HEK293 (cell line): Measurements from ENCODE around the gene GRK3.

Experiments used
- KLF16 ChIP-seq: fragments of 450-650 bp; formaldehyde crosslinking; IDR thresholded peaks from 2 replicates; pipeline ENCODE4 v1.5.1; 2017; ENCODE audit warnings: missing biosample characterization, missing genetic modification characterization
- SALL2 ChIP-seq: fragments of 450-650 bp; formaldehyde crosslinking; IDR thresholded peaks from 2 replicates; pipeline ENCODE4 v1.5.0; 2017; ENCODE audit warnings: missing biosample characterization, mild to moderate bottlenecking, missing genetic modification characterization, borderline replicate concordance
- SP7 ChIP-seq: fragments of 450-650 bp; formaldehyde crosslinking; IDR thresholded peaks from 2 replicates; pipeline ENCODE4 v1.5.1; 2016; ENCODE audit warnings: missing biosample characterization, missing genetic modification characterization
- TCF7L2 ChIP-seq: IDR thresholded peaks from 2 replicates; pipeline ENCODE4 v1.6.1; 2011; ENCODE audit warnings: low read depth, mild to moderate bottlenecking, inconsistent platforms, low read length, moderate library complexity, borderline replicate concordance
- YY1 ChIP-seq: fragments of 450-650 bp; formaldehyde crosslinking; IDR thresholded peaks from 2 replicates; pipeline ENCODE4 v1.5.1; 2018; ENCODE audit warnings: missing biosample characterization, missing genetic modification characterization
- YY2 ChIP-seq: fragments of 450-650 bp; formaldehyde crosslinking; IDR thresholded peaks from 2 replicates; pipeline ENCODE4 v1.5.1; 2016; ENCODE audit warnings: missing biosample characterization, missing genetic modification characterization
- ZNF175 ChIP-seq: fragments of 450-650 bp; formaldehyde crosslinking; IDR thresholded peaks from 2 replicates; pipeline ENCODE4 v1.5.1; 2016; ENCODE audit warnings: missing biosample characterization, missing genetic modification characterization
- ZNF274 ChIP-seq, 2 experiments: fragments of 200-500 bp in 1 of 2; fragments of 450-650 bp in 1 of 2; sonication (Bioruptor generic) in 1 of 2; formaldehyde crosslinking in 1 of 2; IDR thresholded peaks; 2 replicates each; pipeline versions ENCODE4 v1.5.1 to v1.6.1; 2014 to 2016; ENCODE audit warnings: borderline replicate concordance in 1 of 2, inconsistent platforms in 1 of 2, low read length in 1 of 2, missing biosample characterization in 1 of 2, missing genetic modification characterization in 1 of 2
- ZNF433 ChIP-seq: fragments of 450-650 bp; formaldehyde crosslinking; IDR thresholded peaks from 2 replicates; pipeline ENCODE4 v1.5.1; 2016; ENCODE audit warnings: missing biosample characterization, missing genetic modification characterization, low read depth
- ZNF561 ChIP-seq: fragments of 450-650 bp; IDR thresholded peaks from 2 replicates; pipeline ENCODE4 v1.5.1; 2018; ENCODE audit warnings: missing biosample characterization, missing genetic modification characterization, borderline replicate concordance
- ZNF747 ChIP-seq: fragments of 450-650 bp; formaldehyde crosslinking; IDR thresholded peaks from 2 replicates; pipeline ENCODE4 v1.5.1; 2016; ENCODE audit warnings: missing biosample characterization, missing genetic modification characterization
- ZNF792 ChIP-seq: fragments of 450-650 bp; formaldehyde crosslinking; IDR thresholded peaks from 2 replicates; pipeline ENCODE4 v1.5.1; 2016; ENCODE audit warnings: missing biosample characterization, missing genetic modification characterization
- TF ChIP-seq, protein P1 (sequence below): fragments of 450-650 bp; formaldehyde crosslinking; optimal IDR thresholded peaks from 2 replicates; pipeline ENCODE3; 2016; ENCODE audit warnings: missing biosample characterization, mild to moderate bottlenecking, missing genetic modification characterization
- TF ChIP-seq, protein P2 (sequence below): fragments of 450-650 bp; formaldehyde crosslinking; IDR thresholded peaks from 2 replicates; pipeline ENCODE4 v1.5.1; 2016; ENCODE audit warnings: missing biosample characterization, missing genetic modification characterization

GRCh38 chr22:25765016-25765367 is 200.5 kb downstream of the GRK3 start:
- TF ChIP-seq, protein P1, sequence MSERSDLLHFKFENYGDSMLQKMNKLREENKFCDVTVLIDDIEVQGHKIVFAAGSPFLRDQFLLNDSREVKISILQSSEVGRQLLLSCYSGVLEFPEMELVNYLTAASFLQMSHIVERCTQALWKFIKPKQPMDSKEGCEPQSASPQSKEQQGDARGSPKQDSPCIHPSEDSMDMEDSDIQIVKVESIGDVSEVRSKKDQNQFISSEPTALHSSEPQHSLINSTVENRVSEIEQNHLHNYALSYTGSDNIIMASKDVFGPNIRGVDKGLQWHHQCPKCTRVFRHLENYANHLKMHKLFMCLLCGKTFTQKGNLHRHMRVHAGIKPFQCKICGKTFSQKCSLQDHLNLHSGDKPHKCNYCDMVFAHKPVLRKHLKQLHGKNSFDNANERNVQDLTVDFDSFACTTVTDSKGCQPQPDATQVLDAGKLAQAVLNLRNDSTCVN (tag by site-specific recombination), result no peak
- TF ChIP-seq, protein P2, sequence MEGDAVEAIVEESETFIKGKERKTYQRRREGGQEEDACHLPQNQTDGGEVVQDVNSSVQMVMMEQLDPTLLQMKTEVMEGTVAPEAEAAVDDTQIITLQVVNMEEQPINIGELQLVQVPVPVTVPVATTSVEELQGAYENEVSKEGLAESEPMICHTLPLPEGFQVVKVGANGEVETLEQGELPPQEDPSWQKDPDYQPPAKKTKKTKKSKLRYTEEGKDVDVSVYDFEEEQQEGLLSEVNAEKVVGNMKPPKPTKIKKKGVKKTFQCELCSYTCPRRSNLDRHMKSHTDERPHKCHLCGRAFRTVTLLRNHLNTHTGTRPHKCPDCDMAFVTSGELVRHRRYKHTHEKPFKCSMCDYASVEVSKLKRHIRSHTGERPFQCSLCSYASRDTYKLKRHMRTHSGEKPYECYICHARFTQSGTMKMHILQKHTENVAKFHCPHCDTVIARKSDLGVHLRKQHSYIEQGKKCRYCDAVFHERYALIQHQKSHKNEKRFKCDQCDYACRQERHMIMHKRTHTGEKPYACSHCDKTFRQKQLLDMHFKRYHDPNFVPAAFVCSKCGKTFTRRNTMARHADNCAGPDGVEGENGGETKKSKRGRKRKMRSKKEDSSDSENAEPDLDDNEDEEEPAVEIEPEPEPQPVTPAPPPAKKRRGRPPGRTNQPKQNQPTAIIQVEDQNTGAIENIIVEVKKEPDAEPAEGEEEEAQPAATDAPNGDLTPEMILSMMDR (tag by site-specific recombination), result no peak
- TF ChIP-seq SP7 (tag by site-specific recombination) (no peak), TCF7L2 (no peak), KLF16 (tag by site-specific recombination) (no peak), SALL2 (tag by site-specific recombination) (no peak), ZNF747 (no peak), ZNF561 (tag by site-specific recombination) (no peak), YY1 (tag by site-specific recombination) (no peak), ZNF433 (tag by site-specific recombination) (no peak), ZNF274 (IDR thresholded peaks at IDR 0.05; ENCODE audit: low read length) (no peak), ZNF274 (tag by site-specific recombination; IDR thresholded peaks at IDR 0.05; ENCODE audit: borderline replicate concordance) (no peak), ZNF175 (tag by site-specific recombination) (no peak), YY2 (no peak), ZNF792 (tag by site-specific recombination) (no peak)
